Hepatocyte (in vitro differentiated cells): ENCODE results near the gene RIPPLY3. TPM values are rescaled to one million over a fixed set of nuclear protein-coding genes. Genes with fewer than 3 reads are reported as not detected.

Experiments used
- DNase-seq: peaks from one replicate; pipeline ENCODE4 v3.0.0-alpha.2; 2016; ENCODE audit warnings: low spot score
- H2AFZ ChIP-seq: fragments of 200-600 bp; sonication (generic); 2 replicates; pipeline ENCODE4 v1.6.0; 2016; ENCODE audit warnings: antibody characterized with exemption, mild to moderate bottlenecking
- H3K27ac ChIP-seq: fragments of 200-600 bp; sonication (generic); 2 replicates; pipeline ENCODE4 v1.5.1; 2016; ENCODE audit warnings: mild to moderate bottlenecking
- H3K27me3 ChIP-seq: fragments of 200-600 bp; sonication (generic); 2 replicates; pipeline ENCODE4 v1.6.1; 2016
- H3K36me3 ChIP-seq: fragments of 200-600 bp; sonication (generic); replicated peaks from 2 replicates; pipeline ENCODE4 v1.5.1; 2016; ENCODE audit warnings: low read depth; ENCODE audit not compliant: insufficient read depth
- H3K4me1 ChIP-seq: fragments of 200-600 bp; sonication (generic); 2 replicates; pipeline ENCODE4 v1.5.1; 2016; ENCODE audit warnings: mild to moderate bottlenecking, moderate library complexity; ENCODE audit not compliant: insufficient read depth
- H3K4me2 ChIP-seq: fragments of 200-600 bp; sonication (generic); 2 replicates; pipeline ENCODE4 v1.6.0; 2016
- H3K4me3 ChIP-seq: fragments of 200-600 bp; sonication (generic); 2 replicates; pipeline ENCODE4 v1.5.1; 2016; ENCODE audit warnings: mild to moderate bottlenecking
- H3K79me2 ChIP-seq: fragments of 200-600 bp; sonication (generic); 2 replicates; pipeline ENCODE4 v1.6.0; 2017; ENCODE audit warnings: mild to moderate bottlenecking
- H3K9me2 ChIP-seq: fragments of 200-600 bp; sonication (generic); replicated peaks from 2 replicates; pipeline ENCODE4 v1.6.0; 2017; ENCODE audit warnings: mild to moderate bottlenecking; ENCODE audit not compliant: insufficient read depth
- H3K9me3 ChIP-seq: fragments of 200-600 bp; sonication (generic); 2 replicates; pipeline ENCODE4 v1.5.1; 2016; ENCODE audit warnings: low read depth, mild to moderate bottlenecking
- H4K20me1 ChIP-seq: fragments of 200-600 bp; sonication (generic); 2 replicates; pipeline ENCODE4 v1.6.0; 2016; ENCODE audit warnings: mild to moderate bottlenecking; ENCODE audit not compliant: insufficient read depth, poor library complexity, severe bottlenecking
- EZH2 ChIP-seq: fragments of 200-600 bp; sonication (generic); IDR thresholded peaks from 2 replicates; pipeline ENCODE4 v1.6.1; 2016; ENCODE audit warnings: antibody characterized with exemption, mild to moderate bottlenecking, borderline replicate concordance
- EZH2phosphoT487 ChIP-seq: fragments of 200-600 bp; sonication (generic); IDR thresholded peaks from one replicate; pipeline ENCODE4 v1.6.1; 2018; ENCODE audit warnings: antibody characterized with exemption, mild to moderate bottlenecking, low read depth, moderate library complexity; ENCODE audit not compliant: unreplicated experiment, severe bottlenecking
- WGBS: methylation state at CpG from one replicate; pipeline ENCODE4 v1.1.6; 2016; ENCODE audit warnings: low lambda C conversion rate; ENCODE audit errors: missing lambda C conversion rate; 5-methylcytosine and 5-hydroxymethylcytosine counted together
- polyA plus RNA-seq: library from polyadenylated mRNA; unstranded; fragments of >200 nt; fragmentation: Nextera tagmentation; extraction: Ambion mirVana; gene quantifications from 2 replicates; pipeline ENCODE4 v1.2.1, GENCODE V29; 2016
- total RNA-seq: library from RNA; depleted of rRNA; stranded (reverse); fragments of >200 nt; gene quantifications from 2 replicates; pipeline ENCODE4 v1.2.3, GENCODE V29; 2014
- TF ChIP-seq, protein P1 (sequence below): fragments of 200-600 bp; sonication (generic); IDR thresholded peaks from 2 replicates; pipeline ENCODE4 v1.5.1; 2016; ENCODE audit warnings: antibody characterized with exemption, mild to moderate bottlenecking; ENCODE audit not compliant: poor library complexity

RIPPLY3 gene
- total and polyA plus RNA-seq, 2 experiments from 2014 or later, result 0.17 to 1.0 TPM

DNA sequence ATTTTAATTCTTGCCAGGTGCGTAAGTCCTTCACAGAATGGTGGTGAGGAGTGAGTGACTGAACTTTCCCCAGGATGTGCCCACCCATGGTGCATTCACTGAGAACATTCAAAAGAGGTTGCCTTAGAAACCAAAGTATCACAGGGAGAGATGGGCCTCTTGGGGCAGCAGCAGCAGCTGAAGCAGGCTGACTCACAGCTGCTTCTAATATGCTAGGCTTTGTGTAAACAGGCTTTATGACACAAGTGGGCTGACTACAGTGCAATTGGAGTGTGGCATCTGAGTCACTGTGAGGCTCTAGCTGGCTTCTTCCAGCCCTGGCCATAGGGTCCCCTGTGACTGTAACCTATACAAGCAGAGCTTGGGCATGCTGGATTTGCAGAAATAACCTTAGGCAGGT lies 53.8 kb downstream of the RIPPLY3 start:
- Histone ChIP-seq H3K9me2 (no peaks in the 10 kb centered on the region), H3K79me2 (no peaks in the 10 kb centered on the region), H4K20me1 (no peaks in the 10 kb centered on the region), H3K27ac (peak overlapping the region; percentile 84), H3K9me3 (no peaks in the 10 kb centered on the region), H3K36me3 (no peaks in the 10 kb centered on the region), H3K27me3 (no peaks in the 10 kb centered on the region), H3K4me3 (no peak overlapping the region), H3K4me1 (peaks cover 22% of the 10 kb centered on the region), H2AFZ (no peak overlapping the region), H3K4me2 (peak overlapping the region; percentile 54)
- no peak for TF ChIP-seq EZH2
- TF ChIP-seq, protein P1, sequence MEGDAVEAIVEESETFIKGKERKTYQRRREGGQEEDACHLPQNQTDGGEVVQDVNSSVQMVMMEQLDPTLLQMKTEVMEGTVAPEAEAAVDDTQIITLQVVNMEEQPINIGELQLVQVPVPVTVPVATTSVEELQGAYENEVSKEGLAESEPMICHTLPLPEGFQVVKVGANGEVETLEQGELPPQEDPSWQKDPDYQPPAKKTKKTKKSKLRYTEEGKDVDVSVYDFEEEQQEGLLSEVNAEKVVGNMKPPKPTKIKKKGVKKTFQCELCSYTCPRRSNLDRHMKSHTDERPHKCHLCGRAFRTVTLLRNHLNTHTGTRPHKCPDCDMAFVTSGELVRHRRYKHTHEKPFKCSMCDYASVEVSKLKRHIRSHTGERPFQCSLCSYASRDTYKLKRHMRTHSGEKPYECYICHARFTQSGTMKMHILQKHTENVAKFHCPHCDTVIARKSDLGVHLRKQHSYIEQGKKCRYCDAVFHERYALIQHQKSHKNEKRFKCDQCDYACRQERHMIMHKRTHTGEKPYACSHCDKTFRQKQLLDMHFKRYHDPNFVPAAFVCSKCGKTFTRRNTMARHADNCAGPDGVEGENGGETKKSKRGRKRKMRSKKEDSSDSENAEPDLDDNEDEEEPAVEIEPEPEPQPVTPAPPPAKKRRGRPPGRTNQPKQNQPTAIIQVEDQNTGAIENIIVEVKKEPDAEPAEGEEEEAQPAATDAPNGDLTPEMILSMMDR, result peak; percentile 11
- no peak for TF ChIP-seq EZH2phosphoT487
- WGBS, result 32% methylated on average over 1 of the region's 1 CpG
- peak; percentile 92 for DNase-seq

DNA sequence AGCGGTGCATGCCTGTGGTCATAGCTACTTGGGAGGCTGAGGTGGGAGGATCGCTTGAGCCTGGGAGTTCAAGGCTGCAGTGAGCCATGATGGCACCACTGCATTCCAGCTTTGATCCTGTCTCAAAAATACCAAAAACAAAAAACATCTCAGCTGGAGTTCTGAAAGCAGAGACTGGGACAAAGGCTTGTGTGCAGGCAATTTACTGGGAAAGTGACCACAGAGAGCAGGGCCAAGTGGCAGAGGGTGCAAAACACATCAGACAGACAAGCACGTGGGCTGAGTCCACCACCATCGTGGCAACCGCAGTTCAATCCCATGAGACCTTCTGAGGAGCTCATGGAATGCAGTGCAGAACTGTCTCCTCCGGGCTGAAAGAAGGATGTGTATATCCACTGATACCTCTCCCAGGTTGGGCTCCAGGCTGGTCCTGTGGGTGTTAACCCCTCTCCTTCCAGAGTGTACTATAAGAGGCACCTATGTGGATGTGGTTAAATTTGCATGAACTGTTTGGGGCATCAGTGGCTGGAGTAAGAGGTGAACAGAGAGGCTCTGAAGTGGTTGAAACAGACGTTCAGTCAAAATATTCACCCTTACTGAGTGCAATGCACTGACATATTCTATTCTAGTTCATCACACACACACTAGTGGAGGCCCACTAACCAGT lies 55.6 kb downstream of the RIPPLY3 start:
- no peak for TF ChIP-seq EZH2phosphoT487
- TF ChIP-seq, protein P1, result no peak
- TF ChIP-seq EZH2, result no peak
- Histone ChIP-seq H3K4me1 (peaks cover 22% of the 10 kb centered on the region), H3K27ac (no peak overlapping the region), H4K20me1 (no peaks in the 10 kb centered on the region), H3K4me2 (no peak overlapping the region), H3K9me3 (no peaks in the 10 kb centered on the region), H3K9me2 (no peaks in the 10 kb centered on the region), H3K27me3 (no peaks in the 10 kb centered on the region), H3K36me3 (no peaks in the 10 kb centered on the region), H2AFZ (no peak overlapping the region), H3K4me3 (no peak overlapping the region), H3K79me2 (no peaks in the 10 kb centered on the region)
- no peak for DNase-seq
- 82% methylated on average over 7 of the region's 7 CpGs for WGBS

DNA sequence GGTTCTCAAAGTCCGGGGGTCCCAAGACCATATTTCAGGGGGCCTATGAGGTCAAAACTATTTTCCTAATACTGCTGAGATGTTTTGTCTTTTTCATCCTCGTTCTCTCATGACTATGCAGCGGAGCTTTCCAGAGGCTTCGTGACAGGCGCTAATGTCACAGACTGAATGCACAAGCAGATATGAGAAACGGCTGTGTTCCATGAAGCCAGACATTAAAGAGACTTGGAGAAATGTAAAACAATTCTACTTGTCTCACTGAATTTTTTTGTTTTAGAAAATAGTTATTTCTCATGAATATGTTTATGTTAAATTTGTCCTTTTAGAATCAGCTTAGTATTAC lies 56.1 kb downstream of the RIPPLY3 start:
- H3K9me2 ChIP-seq, result no peaks in the 10 kb centered on the region
- H3K79me2 ChIP-seq, result no peaks in the 10 kb centered on the region
- 90% methylated on average over 6 of the region's 6 CpGs for WGBS
- H4K20me1 ChIP-seq, result no peaks in the 10 kb centered on the region
- H3K4me3 ChIP-seq, result no peak overlapping the region
- H3K9me3 ChIP-seq, result no peaks in the 10 kb centered on the region
- peaks cover 22% of the 10 kb centered on the region for H3K4me1 ChIP-seq
- H3K27me3 ChIP-seq, result no peaks in the 10 kb centered on the region
- TF ChIP-seq, protein P1, result no peak
- TF ChIP-seq EZH2 (no peak), EZH2phosphoT487 (no peak)
- H3K36me3 ChIP-seq, result no peaks in the 10 kb centered on the region
- no peak overlapping the region for H3K4me2 ChIP-seq
- H3K27ac ChIP-seq, result no peak overlapping the region
- DNase-seq, result no peak
- no peak overlapping the region for H2AFZ ChIP-seq

DNA sequence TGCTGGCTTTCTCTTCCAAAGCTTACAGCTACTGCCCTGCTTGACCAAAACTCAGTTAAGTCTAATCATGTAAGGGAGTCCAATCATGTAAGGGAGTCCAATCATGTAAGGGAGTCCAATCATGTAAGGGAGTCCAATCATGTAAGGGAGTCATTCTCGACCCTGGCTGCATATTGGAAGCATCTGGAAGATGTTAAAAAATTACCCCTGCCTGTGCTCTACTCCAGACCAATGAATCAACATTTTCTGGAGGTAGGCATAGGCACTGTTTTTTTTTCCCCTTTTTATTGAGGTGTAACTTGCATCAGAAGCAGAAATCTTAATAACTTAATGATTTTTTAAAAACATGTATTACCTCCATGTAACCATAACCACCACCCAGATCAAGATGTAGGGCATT lies 56.9 kb downstream of the RIPPLY3 start:
- H3K9me3 ChIP-seq, result no peaks in the 10 kb centered on the region
- no peaks in the 10 kb centered on the region for H4K20me1 ChIP-seq
- DNase-seq, result no peak
- H3K27me3 ChIP-seq, result no peaks in the 10 kb centered on the region
- no peak overlapping the region for H3K27ac ChIP-seq
- no peak overlapping the region for H3K4me2 ChIP-seq
- H3K79me2 ChIP-seq, result no peaks in the 10 kb centered on the region
- H3K36me3 ChIP-seq, result no peaks in the 10 kb centered on the region
- H2AFZ ChIP-seq, result no peak overlapping the region
- 59% methylated on average over 1 of the region's 1 CpG for WGBS
- H3K4me3 ChIP-seq, result no peak overlapping the region
- H3K4me1 ChIP-seq, result peaks cover 22% of the 10 kb centered on the region
- no peaks in the 10 kb centered on the region for H3K9me2 ChIP-seq
- TF ChIP-seq EZH2 (no peak), EZH2phosphoT487 (no peak)
- TF ChIP-seq, protein P1, result no peak
